SK-N-SH (cell line): ENCODE data around the gene ZNF106.

Source experiments
- CHD2 ChIP-seq: fragments of 150-350 bp; IDR thresholded peaks from 2 replicates; pipeline ENCODE4 v1.6.1; 2018; ENCODE audit warnings: low read length; ENCODE audit not compliant: partially characterized antibody
- CTCF ChIP-seq: fragments of 200-600 bp; sonication (generic); IDR thresholded peaks from 2 replicates; pipeline ENCODE4 v1.6.1; 2017; ENCODE audit warnings: antibody characterized with exemption, mild to moderate bottlenecking, moderate library complexity
- EP300 ChIP-seq, 2 experiments: IDR thresholded peaks; 2 replicates each; pipeline versions ENCODE4 v1.4.0 to v1.6.1; 2012; ENCODE audit warnings: borderline replicate concordance in 1 of 2, low read depth in 1 of 2, low read length in 1 of 2
- GABPA ChIP-seq: IDR thresholded peaks from 2 replicates; pipeline ENCODE4 v1.4.0; 2012; ENCODE audit warnings: low read depth, mild to moderate bottlenecking
- NRF1 ChIP-seq: IDR thresholded peaks from 2 replicates; pipeline ENCODE4 v1.6.1; 2012; ENCODE audit warnings: low read depth, mild to moderate bottlenecking, low read length
- TAF1 ChIP-seq: IDR thresholded peaks from 2 replicates; pipeline ENCODE4 v1.6.1; 2012; ENCODE audit warnings: low read depth, mild to moderate bottlenecking, low read length, moderate library complexity, borderline replicate concordance
- USF2 ChIP-seq: fragments of 150-350 bp; IDR thresholded peaks from 2 replicates; pipeline ENCODE4 v1.6.1; 2017; ENCODE audit warnings: antibody characterized with exemption, low read length, low read depth, borderline replicate concordance
- YY1 ChIP-seq: IDR thresholded peaks from 2 replicates; pipeline ENCODE4 v1.4.0; 2012; ENCODE audit warnings: low read depth, mild to moderate bottlenecking

GRCh38 chr15:42491539-42492225 lies 741 bp upstream of the ZNF106 start:
- TF ChIP-seq GABPA = no peak
- TF ChIP-seq EP300 (IDR thresholded peaks at IDR 0.05; ENCODE audit: borderline replicate concordance in 1 of 2, low read depth in 1 of 2, low read length in 1 of 2) = no peak
- TF ChIP-seq CTCF = no peak
- no peak for TF ChIP-seq NRF1
- no peak for TF ChIP-seq YY1
- no peak for TF ChIP-seq TAF1
- TF ChIP-seq CHD2 = no peak
- no peak for TF ChIP-seq USF2
